Peyer's patch (tissue), 4 donors: ENCODE results near the gene H2AZ1. TPM values are rescaled to one million over a fixed set of nuclear protein-coding genes. Genes with fewer than 3 reads are reported as not detected.

Experiments
- DNase-seq, 3 donors: peaks; one replicate each; pipeline ENCODE4 v3.0.0-alpha.2; 2017 to 2019
- H3K27ac ChIP-seq, 4 donors: fragments of 200-600 bp; sonication (generic); one replicate each; pipeline ENCODE4 v1.5.1; 2016 to 2019
- H3K27me3 ChIP-seq, 2 donors: fragments of 200-600 bp; sonication (generic); one replicate each; pipeline ENCODE4 v1.5.1; 2019
- H3K36me3 ChIP-seq, 3 donors: fragments of 200-600 bp; sonication (generic); one replicate each; pipeline ENCODE4 v1.5.1; 2016 to 2019
- H3K4me1 ChIP-seq, 4 donors: fragments of 200-600 bp; sonication (generic); one replicate each; pipeline ENCODE4 v1.5.1; 2016 to 2019
- H3K4me3 ChIP-seq, 4 donors: fragments of 200-600 bp; sonication (generic); 1 replicate in 3 of 4; 2 replicates in 1 of 4; pipeline ENCODE4 v1.5.1; 2016 to 2019; ENCODE audit warnings: mild to moderate bottlenecking in 1 of 4
- H3K9me3 ChIP-seq, 4 donors: fragments of 200-600 bp; sonication (generic); one replicate each; pipeline ENCODE4 v1.5.1; 2016 to 2019; ENCODE audit warnings: mild to moderate bottlenecking in 1 of 4
- POLR2A ChIP-seq, 2 donors: fragments of 450-650 bp; IDR thresholded peaks; one replicate each; pipeline ENCODE4 v1.5.1; 2017; ENCODE audit warnings: antibody characterized with exemption in 2 of 2, mild to moderate bottlenecking in 2 of 2, moderate library complexity in 2 of 2
- total RNA-seq, 4 donors: library from RNA; depleted of rRNA; stranded (reverse); fragments of >200 nt; gene quantifications; one replicate each; pipeline ENCODE4 v1.1.0, GENCODE V29; 2016
- TF ChIP-seq, protein P1 (sequence below), 6 experiments: fragments of 450-650 bp in 4 of 6; fragments of 200-600 bp in 2 of 6; sonication (generic) in 1 of 6; IDR thresholded peaks; one replicate each; pipeline ENCODE4 v1.5.1; 2017 to 2019; ENCODE audit warnings: antibody characterized with exemption in 6 of 6, mild to moderate bottlenecking in 3 of 6, moderate library complexity in 1 of 6

H2AZ1 gene
- total RNA-seq, 4 donors from 2014 or later, result 33.7 to 128 (median 81.2) TPM

DNA sequence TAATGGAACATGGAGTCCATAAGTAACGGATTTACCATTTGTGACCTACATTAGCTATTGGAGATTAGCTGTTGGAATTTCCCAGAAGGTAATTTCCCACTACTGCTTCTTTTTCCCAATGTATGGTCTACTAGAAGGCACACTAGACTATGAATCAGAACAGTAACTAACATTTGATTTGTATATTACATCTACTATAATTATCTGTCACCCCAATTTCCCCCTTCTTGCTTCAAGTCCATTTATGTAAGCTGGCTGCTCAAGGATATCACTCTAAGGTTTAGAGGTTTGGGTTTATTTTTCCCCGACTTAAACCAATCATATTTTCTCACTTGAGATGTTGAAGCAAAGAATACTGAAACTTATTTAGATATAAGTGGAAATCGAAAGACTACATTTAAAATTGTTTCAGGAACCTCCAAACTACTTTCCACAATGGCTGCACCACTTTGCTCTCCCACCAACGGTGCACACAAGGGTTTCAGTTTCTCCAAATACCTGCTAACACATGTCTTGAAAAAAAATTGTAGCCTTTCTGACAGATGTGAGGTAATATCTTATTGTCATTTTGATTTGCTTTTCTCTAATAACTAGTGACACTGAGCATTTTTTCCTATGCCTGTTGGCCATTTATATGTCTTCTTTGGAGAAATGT lies 33.3 kb upstream of the H2AZ1 start:
- H3K9me3 ChIP-seq, result no peaks in the 10 kb centered on the region
- DNase-seq, result no peak
- no peaks in the 10 kb centered on the region for H3K4me1 ChIP-seq
- no peaks in the 10 kb centered on the region for H3K36me3 ChIP-seq
- no peaks in the 10 kb centered on the region for H3K27me3 ChIP-seq
- no peak for TF ChIP-seq POLR2A (IDR thresholded peaks at IDR 0.05)
- TF ChIP-seq, protein P1, sequence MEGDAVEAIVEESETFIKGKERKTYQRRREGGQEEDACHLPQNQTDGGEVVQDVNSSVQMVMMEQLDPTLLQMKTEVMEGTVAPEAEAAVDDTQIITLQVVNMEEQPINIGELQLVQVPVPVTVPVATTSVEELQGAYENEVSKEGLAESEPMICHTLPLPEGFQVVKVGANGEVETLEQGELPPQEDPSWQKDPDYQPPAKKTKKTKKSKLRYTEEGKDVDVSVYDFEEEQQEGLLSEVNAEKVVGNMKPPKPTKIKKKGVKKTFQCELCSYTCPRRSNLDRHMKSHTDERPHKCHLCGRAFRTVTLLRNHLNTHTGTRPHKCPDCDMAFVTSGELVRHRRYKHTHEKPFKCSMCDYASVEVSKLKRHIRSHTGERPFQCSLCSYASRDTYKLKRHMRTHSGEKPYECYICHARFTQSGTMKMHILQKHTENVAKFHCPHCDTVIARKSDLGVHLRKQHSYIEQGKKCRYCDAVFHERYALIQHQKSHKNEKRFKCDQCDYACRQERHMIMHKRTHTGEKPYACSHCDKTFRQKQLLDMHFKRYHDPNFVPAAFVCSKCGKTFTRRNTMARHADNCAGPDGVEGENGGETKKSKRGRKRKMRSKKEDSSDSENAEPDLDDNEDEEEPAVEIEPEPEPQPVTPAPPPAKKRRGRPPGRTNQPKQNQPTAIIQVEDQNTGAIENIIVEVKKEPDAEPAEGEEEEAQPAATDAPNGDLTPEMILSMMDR (IDR thresholded peaks at IDR 0.05), result no peak
- no peak overlapping the region for H3K27ac ChIP-seq
- no peak overlapping the region for H3K4me3 ChIP-seq

DNA sequence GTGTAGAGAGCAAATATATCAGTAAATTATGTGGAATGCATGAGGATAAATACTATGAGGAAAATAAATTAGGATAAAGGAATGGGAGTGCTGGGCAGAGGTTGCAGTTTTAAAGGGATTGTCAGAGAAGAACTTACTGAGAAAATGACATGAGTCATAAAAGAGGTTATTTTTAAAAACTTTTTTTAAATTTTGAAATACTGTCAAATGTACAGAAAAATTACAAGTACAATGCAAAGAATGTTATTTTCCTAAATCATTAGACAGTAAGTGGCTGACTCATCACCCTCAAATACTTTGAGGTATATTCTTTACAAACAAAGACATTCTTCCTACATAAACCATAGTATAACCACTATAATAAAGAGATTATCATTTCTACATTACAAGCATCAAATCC lies 29.8 kb upstream of the H2AZ1 start:
- Histone ChIP-seq H3K27me3 (no peaks in the 10 kb centered on the region), H3K9me3 (no peaks in the 10 kb centered on the region), H3K4me3 (no peak overlapping the region), H3K36me3 (no peaks in the 10 kb centered on the region), H3K4me1 (no peaks in the 10 kb centered on the region), H3K27ac (no peak overlapping the region)
- DNase-seq, result no peak
- TF ChIP-seq, protein P1 (IDR thresholded peaks at IDR 0.05), result no peak
- TF ChIP-seq POLR2A (IDR thresholded peaks at IDR 0.05), result no peak

DNA sequence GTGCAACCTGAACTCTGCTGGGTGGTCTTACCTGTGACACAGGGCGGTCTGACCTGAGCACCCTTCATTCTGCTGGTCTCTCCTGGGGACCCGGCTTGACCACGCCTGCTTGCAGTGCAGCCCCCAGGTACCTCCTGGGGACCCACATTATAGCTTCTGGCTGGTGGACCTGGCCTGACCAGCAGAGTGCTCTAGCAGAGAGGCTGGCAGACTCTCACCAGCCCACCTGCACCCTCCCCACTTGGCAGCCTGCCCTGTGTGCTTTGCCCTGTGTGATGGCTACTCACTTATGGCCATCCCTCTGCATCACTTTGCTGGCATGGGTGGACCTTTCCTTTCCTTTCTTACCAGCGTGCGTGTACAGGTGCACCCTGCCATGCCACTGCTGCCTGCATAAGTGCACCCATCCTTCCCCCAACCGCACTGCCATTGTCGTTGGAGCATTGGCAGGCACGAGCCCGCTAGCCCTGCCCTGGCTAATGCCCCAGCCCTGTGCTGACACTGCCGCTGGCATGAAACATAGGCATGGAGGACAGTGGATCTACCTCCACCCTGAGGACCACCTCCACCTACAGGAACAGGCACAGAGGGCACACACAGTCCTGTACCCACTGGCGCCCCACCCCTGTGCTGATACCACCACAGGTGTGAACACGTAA lies 21.5 kb upstream of the H2AZ1 start:
- H3K36me3 ChIP-seq, result no peaks in the 10 kb centered on the region
- DNase-seq, result no peak
- no peaks in the 10 kb centered on the region for H3K9me3 ChIP-seq
- no peaks in the 10 kb centered on the region for H3K4me1 ChIP-seq
- no peaks in the 10 kb centered on the region for H3K27me3 ChIP-seq
- no peak overlapping the region for H3K27ac ChIP-seq
- H3K4me3 ChIP-seq, result no peak overlapping the region
- no peak for TF ChIP-seq POLR2A (IDR thresholded peaks at IDR 0.05)
- TF ChIP-seq, protein P1 (IDR thresholded peaks at IDR 0.05), result no peak

DNA sequence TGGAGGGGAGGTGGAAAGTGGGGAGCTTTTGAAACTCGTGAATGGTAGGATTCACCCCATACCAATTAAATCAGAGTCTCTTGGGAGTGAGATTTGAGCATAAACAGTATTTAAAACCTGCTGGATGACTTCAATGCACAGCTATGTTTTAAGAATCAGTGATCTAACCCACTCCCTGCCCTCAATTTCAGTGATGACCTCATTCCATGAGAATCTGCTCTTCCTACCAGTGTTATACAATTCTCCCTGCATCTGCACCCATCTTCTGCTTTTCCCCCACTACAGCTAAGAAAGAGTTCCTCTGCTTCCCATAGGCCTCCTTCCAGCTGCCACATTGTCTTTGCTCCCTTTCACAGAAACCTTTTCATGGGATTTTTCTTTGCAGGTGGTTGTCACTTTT lies 18.3 kb upstream of the H2AZ1 start:
- no peak overlapping the region for H3K4me3 ChIP-seq
- no peaks in the 10 kb centered on the region for H3K9me3 ChIP-seq
- TF ChIP-seq, protein P1 (IDR thresholded peaks at IDR 0.05), result no peak
- no peak for TF ChIP-seq POLR2A (IDR thresholded peaks at IDR 0.05)
- no peaks in the 10 kb centered on the region for H3K27me3 ChIP-seq
- no peaks in the 10 kb centered on the region for H3K36me3 ChIP-seq
- H3K4me1 ChIP-seq, result no peaks in the 10 kb centered on the region
- H3K27ac ChIP-seq, result no peak overlapping the region
- DNase-seq, result no peak

DNA sequence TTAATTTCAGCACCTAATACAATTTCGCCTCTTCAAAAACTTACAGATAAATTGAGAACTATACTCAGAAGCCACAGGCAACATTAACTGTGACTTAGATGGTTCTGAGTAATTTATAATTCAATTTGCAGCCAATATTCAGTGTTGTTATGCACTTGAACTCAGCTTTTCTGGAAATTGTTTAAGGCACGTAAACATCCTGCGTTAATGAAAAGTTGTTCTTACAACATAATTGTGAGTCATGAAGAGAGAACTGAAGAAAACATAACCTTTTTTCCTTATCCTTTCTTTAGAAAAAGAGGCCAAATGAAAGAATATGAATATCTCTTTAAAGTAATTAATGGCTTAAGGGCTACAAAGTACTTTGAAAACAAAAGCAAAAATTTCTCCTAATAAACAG lies 16.6 kb upstream of the H2AZ1 start:
- Histone ChIP-seq H3K4me3 (no peak overlapping the region), H3K4me1 (no peaks in the 10 kb centered on the region), H3K36me3 (no peaks in the 10 kb centered on the region), H3K27ac (no peak overlapping the region), H3K9me3 (no peaks in the 10 kb centered on the region), H3K27me3 (no peaks in the 10 kb centered on the region)
- no peak for DNase-seq
- no peak for TF ChIP-seq POLR2A (IDR thresholded peaks at IDR 0.05)
- TF ChIP-seq, protein P1 (IDR thresholded peaks at IDR 0.05), result no peak
